ENCODE data around the gene DAAM1. TPM values are rescaled to one million over a fixed set of nuclear protein-coding genes. Genes with fewer than 3 reads are reported as not detected.

DAAM1 gene
- total RNA-seq, 1 experiment from 2014 or later = 11.5 TPM

GRCh38 chr14:59199614-59200013, 11.1 kb downstream of the DAAM1 start:
- Histone ChIP-seq H3K9me3 (ENCODE audit: low read depth, low read length, poor library complexity, severe bottlenecking) (no peaks in the 10 kb centered on the region), H3K27ac (ENCODE audit: low read depth, low read length, poor library complexity, severe bottlenecking) (no peak overlapping the region), H3K4me1 (ENCODE audit: insufficient read depth, low read length, poor library complexity, severe bottlenecking) (no peaks in the 10 kb centered on the region), H3K4me3 (ENCODE audit: low read depth, low read length, poor library complexity, severe bottlenecking) (no peak overlapping the region), H3K27me3 (replicated peaks; ENCODE audit: insufficient read depth, low read depth, low read length, poor library complexity) (no peaks in the 10 kb centered on the region), H3K36me3 (ENCODE audit: insufficient read depth, low read length, poor library complexity, severe bottlenecking) (no peaks in the 10 kb centered on the region)
- ChIA-PET CTCF (no interaction called here), POLR2A (ENCODE audit: low non-redundant PET) (no interaction called here)
- BruUV-seq (replicated peaks) = no TSS peak
- no peak for TF ChIP-seq EZH2 (IDR thresholded peaks at IDR 0.05; ENCODE audit: borderline replicate concordance, low read depth, low read length, poor library complexity, severe bottlenecking)
- TF ChIP-seq, protein P1, sequence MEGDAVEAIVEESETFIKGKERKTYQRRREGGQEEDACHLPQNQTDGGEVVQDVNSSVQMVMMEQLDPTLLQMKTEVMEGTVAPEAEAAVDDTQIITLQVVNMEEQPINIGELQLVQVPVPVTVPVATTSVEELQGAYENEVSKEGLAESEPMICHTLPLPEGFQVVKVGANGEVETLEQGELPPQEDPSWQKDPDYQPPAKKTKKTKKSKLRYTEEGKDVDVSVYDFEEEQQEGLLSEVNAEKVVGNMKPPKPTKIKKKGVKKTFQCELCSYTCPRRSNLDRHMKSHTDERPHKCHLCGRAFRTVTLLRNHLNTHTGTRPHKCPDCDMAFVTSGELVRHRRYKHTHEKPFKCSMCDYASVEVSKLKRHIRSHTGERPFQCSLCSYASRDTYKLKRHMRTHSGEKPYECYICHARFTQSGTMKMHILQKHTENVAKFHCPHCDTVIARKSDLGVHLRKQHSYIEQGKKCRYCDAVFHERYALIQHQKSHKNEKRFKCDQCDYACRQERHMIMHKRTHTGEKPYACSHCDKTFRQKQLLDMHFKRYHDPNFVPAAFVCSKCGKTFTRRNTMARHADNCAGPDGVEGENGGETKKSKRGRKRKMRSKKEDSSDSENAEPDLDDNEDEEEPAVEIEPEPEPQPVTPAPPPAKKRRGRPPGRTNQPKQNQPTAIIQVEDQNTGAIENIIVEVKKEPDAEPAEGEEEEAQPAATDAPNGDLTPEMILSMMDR (conservative IDR thresholded peaks at IDR 0.05; ENCODE audit: low read depth, low read length) = no peak
- no peak for DNase-seq (ENCODE audit: low spot score)
- intact Hi-C loops (cut with micrococcal nuclease; ENCODE audit: unreplicated experiment) = no loop called here

GRCh38 chr14:59200195-59200594, 11.7 kb downstream of the DAAM1 start:
- Histone ChIP-seq H3K36me3 (ENCODE audit: insufficient read depth, low read length, poor library complexity, severe bottlenecking) (no peaks in the 10 kb centered on the region), H3K27ac (ENCODE audit: low read depth, low read length, poor library complexity, severe bottlenecking) (no peak overlapping the region), H3K4me1 (ENCODE audit: insufficient read depth, low read length, poor library complexity, severe bottlenecking) (no peaks in the 10 kb centered on the region), H3K9me3 (ENCODE audit: low read depth, low read length, poor library complexity, severe bottlenecking) (no peaks in the 10 kb centered on the region), H3K27me3 (replicated peaks; ENCODE audit: insufficient read depth, low read depth, low read length, poor library complexity) (no peaks in the 10 kb centered on the region), H3K4me3 (ENCODE audit: low read depth, low read length, poor library complexity, severe bottlenecking) (no peak overlapping the region)
- intact Hi-C loops (cut with micrococcal nuclease; ENCODE audit: unreplicated experiment) = no loop called here
- CTCF ChIA-PET = no interaction called here
- no peak for TF ChIP-seq EZH2 (IDR thresholded peaks at IDR 0.05; ENCODE audit: borderline replicate concordance, low read depth, low read length, poor library complexity, severe bottlenecking)
- TF ChIP-seq, protein P1 (conservative IDR thresholded peaks at IDR 0.05; ENCODE audit: low read depth, low read length) = no peak
- no peak for DNase-seq (ENCODE audit: low spot score)
- POLR2A ChIA-PET (ENCODE audit: low non-redundant PET) = no interaction called here
- no TSS peak for BruUV-seq (replicated peaks)

DNA sequence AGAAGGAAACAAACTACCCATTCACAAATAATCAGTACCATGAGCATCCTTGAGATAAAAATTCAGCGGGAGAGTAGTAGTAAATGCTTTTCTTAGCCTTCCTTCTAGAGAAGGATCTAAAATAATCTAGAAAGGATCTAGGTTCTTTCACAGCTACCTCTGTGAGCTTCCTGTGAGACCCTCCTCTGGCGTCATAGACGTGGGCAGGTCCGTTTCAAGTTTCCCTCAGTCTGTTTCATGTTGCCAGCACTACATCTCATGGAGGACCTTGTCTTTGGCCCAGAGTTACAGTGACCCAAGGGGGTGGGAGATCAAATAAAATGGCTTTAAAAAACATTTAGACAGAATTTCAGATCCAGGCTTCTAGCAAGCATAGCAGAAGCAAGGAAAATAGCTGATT, 13.6 kb downstream of the DAAM1 start:
- no peak for DNase-seq (ENCODE audit: low spot score)
- ChIA-PET POLR2A (ENCODE audit: low non-redundant PET) (no interaction called here), CTCF (no interaction called here)
- BruUV-seq (replicated peaks) = no TSS peak
- Histone ChIP-seq H3K9me3 (ENCODE audit: low read depth, low read length, poor library complexity, severe bottlenecking) (no peaks in the 10 kb centered on the region), H3K36me3 (ENCODE audit: insufficient read depth, low read length, poor library complexity, severe bottlenecking) (no peaks in the 10 kb centered on the region), H3K27me3 (replicated peaks; ENCODE audit: insufficient read depth, low read depth, low read length, poor library complexity) (no peaks in the 10 kb centered on the region), H3K4me1 (ENCODE audit: insufficient read depth, low read length, poor library complexity, severe bottlenecking) (no peaks in the 10 kb centered on the region), H3K4me3 (ENCODE audit: low read depth, low read length, poor library complexity, severe bottlenecking) (no peak overlapping the region), H3K27ac (ENCODE audit: low read depth, low read length, poor library complexity, severe bottlenecking) (no peak overlapping the region)
- no peak for TF ChIP-seq EZH2 (IDR thresholded peaks at IDR 0.05; ENCODE audit: borderline replicate concordance, low read depth, low read length, poor library complexity, severe bottlenecking)
- TF ChIP-seq, protein P1 (conservative IDR thresholded peaks at IDR 0.05; ENCODE audit: low read depth, low read length) = no peak
- intact Hi-C loops (cut with micrococcal nuclease; ENCODE audit: unreplicated experiment) = no loop called here
